ENCODE measurements around the gene GPI. TPM values are rescaled to one million over a fixed set of nuclear protein-coding genes. Genes with fewer than 3 reads are reported as not detected.
"Not testable (repeated sequence)": the region's sequence is repeated elsewhere in the genome, so short reads cannot be mapped to it uniquely, and the experiment has no call there.

Gene GPI
- total and polyA plus RNA-seq, 2 experiments from 2014 or later, result 196 to 299 TPM

DNA sequence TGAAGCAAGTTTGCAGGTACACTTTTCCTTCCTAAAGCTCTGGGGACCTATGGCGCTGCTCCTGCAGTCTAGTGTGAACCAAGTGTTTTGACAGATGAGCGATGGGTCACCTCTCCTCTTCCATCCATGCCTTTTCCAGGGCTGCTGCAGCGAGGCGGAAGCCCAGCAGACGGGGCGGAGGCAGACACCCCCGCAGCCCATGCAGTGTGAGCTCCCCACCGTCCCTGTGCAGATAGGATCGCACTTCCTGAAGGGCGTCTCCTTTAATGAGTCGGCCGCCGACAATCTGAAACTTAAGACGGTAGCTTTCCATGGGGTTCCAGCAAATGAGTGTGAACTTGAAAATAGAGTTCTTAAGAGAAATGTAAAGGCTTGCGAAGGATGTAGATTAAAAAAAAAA is 37.1 kb upstream of the GPI start:
- 0 out of 2 replicates have a peak, but pooled peaks cover 4% of the 10 kb centered on the region for H3K79me2 ChIP-seq (ENCODE audit: insufficient read depth)

DNA sequence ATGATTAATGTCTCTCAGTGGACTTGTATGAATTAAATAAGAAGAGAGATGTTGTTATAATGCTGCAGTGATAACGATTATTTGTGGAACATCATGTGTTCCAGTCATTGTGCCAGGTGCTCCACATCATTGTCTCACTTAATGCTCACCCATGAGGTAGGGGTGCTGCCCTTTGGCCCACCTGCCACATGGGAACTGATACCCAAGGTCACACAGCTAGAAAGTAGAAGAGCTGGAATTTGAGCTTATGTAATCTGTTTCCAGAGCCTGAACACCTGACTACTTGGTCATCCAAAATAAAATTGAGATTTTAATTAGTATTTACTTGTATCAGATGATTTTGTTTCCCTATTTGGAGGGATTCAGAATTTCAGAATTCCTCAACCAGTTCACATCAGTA is 36.0 kb upstream of the GPI start:
- no peak for TF ChIP-seq EZH2 (IDR thresholded peaks at IDR 0.05; ENCODE audit: insufficient read depth, poor library complexity, severe bottlenecking)
- no peak for TF ChIP-seq EZH2phosphoT487 (IDR thresholded peaks at IDR 0.05; ENCODE audit: insufficient read depth, low read depth)
- no peak overlapping the region for H3K27ac ChIP-seq
- H3K4me3 ChIP-seq, result no peak overlapping the region
- no peak for DNase-seq
- no peaks in the 10 kb centered on the region for H3K9me3 ChIP-seq (ENCODE audit: low read depth)
- no peak overlapping the region for H3K9ac ChIP-seq
- WGBS, 2 experiments (ENCODE audit: low coverage in 1 of 2, low lambda C conversion rate in 2 of 2, missing lambda C conversion rate in 2 of 2), result 93 to 100% methylated on average over 1 of the region's 1 CpG
- H3K27me3 ChIP-seq (replicated peaks; ENCODE audit: insufficient read depth), result no peaks in the 10 kb centered on the region
- no peaks in the 10 kb centered on the region for H4K20me1 ChIP-seq (ENCODE audit: insufficient read depth)
- H2AFZ ChIP-seq, result no peak overlapping the region
- peaks cover 30% of the 10 kb centered on the region for H3K36me3 ChIP-seq (ENCODE audit: low read depth)
- in situ Hi-C loops (cut with MboI), result loop anchor here (25.0 kb wide), 1 partner anchor 542 kb away; the partner anchor contains the start of gene KCTD15
- H3K4me2 ChIP-seq (ENCODE audit: unreplicated experiment), result no peak overlapping the region
- H3K4me1 ChIP-seq (ENCODE audit: insufficient read depth), result no peaks in the 10 kb centered on the region
- 0 out of 2 replicates have a peak, but pooled peaks cover 4% of the 10 kb centered on the region for H3K79me2 ChIP-seq (ENCODE audit: insufficient read depth)
- no peaks in the 10 kb centered on the region for H3F3A ChIP-seq (ENCODE audit: insufficient read depth)
- H3K9me2 ChIP-seq (ENCODE audit: insufficient read depth), result no peaks in the 10 kb centered on the region

More for the DNA sequence above, 37.1 kb upstream of the GPI start:
- Histone ChIP-seq H3K27ac (no peak overlapping the region), H3K9ac (no peak overlapping the region), H3K9me3 (ENCODE audit: low read depth) (no peaks in the 10 kb centered on the region), H3K4me1 (ENCODE audit: insufficient read depth) (no peaks in the 10 kb centered on the region), H3K4me2 (ENCODE audit: unreplicated experiment) (no peak overlapping the region), H3K4me3 (no peak overlapping the region), H4K20me1 (ENCODE audit: insufficient read depth) (no peaks in the 10 kb centered on the region), H2AFZ (no peak overlapping the region), H3K27me3 (replicated peaks; ENCODE audit: insufficient read depth) (no peaks in the 10 kb centered on the region), H3K9me2 (ENCODE audit: insufficient read depth) (no peaks in the 10 kb centered on the region), H3K36me3 (ENCODE audit: low read depth) (peaks cover 25% of the 10 kb centered on the region), H3F3A (ENCODE audit: insufficient read depth) (no peaks in the 10 kb centered on the region)
- DNase-seq, result no peak
- no peak for TF ChIP-seq EZH2 (IDR thresholded peaks at IDR 0.05; ENCODE audit: insufficient read depth, poor library complexity, severe bottlenecking)
- TF ChIP-seq EZH2phosphoT487 (IDR thresholded peaks at IDR 0.05; ENCODE audit: insufficient read depth, low read depth), result no peak
- in situ Hi-C loops (cut with MboI), result loop anchor here (25.0 kb wide), 1 partner anchor 541 kb away; the partner anchor contains the start of gene KCTD15
- WGBS, 2 experiments (ENCODE audit: low coverage in 1 of 2, low lambda C conversion rate in 2 of 2, missing lambda C conversion rate in 2 of 2), result 92 to 95% methylated on average over 15 of the region's 15 CpGs

DNA sequence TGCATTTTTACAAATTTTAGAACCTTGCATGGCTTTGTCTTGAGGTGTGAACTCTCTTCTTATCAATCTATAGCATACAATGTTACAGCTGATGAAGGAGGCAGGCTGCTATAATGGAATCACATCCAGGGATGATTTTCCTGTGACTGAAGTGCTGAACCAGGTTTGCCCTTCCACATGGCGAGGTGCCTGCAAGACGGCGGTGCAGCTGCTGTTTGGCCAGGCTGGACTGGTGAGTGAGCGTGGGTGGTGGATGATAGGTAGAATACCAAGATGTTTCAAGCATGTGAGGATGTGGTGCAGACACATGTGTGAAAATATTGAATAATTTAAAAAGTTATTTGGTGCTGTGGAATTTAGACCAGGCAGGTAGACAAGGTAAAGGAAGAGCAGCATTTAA is 34.9 kb upstream of the GPI start:
- no peaks in the 10 kb centered on the region for H3K9me2 ChIP-seq (ENCODE audit: insufficient read depth)
- peaks cover 32% of the 10 kb centered on the region for H3K36me3 ChIP-seq (ENCODE audit: low read depth)
- no peak for DNase-seq
- no peak for TF ChIP-seq EZH2phosphoT487 (IDR thresholded peaks at IDR 0.05; ENCODE audit: insufficient read depth, low read depth)
- TF ChIP-seq EZH2 (IDR thresholded peaks at IDR 0.05; ENCODE audit: insufficient read depth, poor library complexity, severe bottlenecking), result no peak
- no peak overlapping the region for H2AFZ ChIP-seq
- 97 to 98% methylated on average over 4 of the region's 4 CpGs for WGBS, 2 experiments (ENCODE audit: low coverage in 1 of 2, low lambda C conversion rate in 2 of 2, missing lambda C conversion rate in 2 of 2)
- no peaks in the 10 kb centered on the region for H4K20me1 ChIP-seq (ENCODE audit: insufficient read depth)
- in situ Hi-C loops (cut with MboI), result loop anchor here (25.0 kb wide), 1 partner anchor 543 kb away; the partner anchor contains the start of gene KCTD15
- H3K4me3 ChIP-seq, result no peak overlapping the region
- H3K79me2 ChIP-seq (ENCODE audit: insufficient read depth), result no peaks in the 10 kb centered on the region
- H3K4me2 ChIP-seq (ENCODE audit: unreplicated experiment), result no peak overlapping the region
- H3K27me3 ChIP-seq (replicated peaks; ENCODE audit: insufficient read depth), result no peaks in the 10 kb centered on the region
- H3K4me1 ChIP-seq (ENCODE audit: insufficient read depth), result no peaks in the 10 kb centered on the region
- H3F3A ChIP-seq (ENCODE audit: insufficient read depth), result no peaks in the 10 kb centered on the region
- H3K9ac ChIP-seq, result no peak overlapping the region
- H3K27ac ChIP-seq, result no peak overlapping the region
- no peaks in the 10 kb centered on the region for H3K9me3 ChIP-seq (ENCODE audit: low read depth)

DNA sequence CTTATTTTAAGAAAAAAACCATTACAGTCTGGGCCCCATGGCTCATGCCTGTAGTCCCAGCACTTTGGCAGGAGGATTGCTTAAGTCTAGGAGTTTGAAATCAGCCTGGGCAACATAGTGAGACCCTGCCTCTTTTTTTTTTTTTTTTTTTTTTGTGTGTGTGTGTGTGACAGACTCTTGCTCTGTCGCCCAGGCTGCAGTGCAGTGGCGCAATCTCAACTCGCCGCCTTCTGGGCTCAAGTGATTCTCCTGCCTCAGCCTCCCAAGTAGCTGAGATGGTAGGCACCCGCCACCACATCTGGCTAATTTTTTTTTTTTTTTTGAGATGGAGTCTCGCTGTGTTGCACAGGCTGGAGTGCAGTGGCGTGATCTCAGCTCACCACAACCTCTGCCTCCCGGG is 34.4 kb upstream of the GPI start:
- H3K27ac ChIP-seq; H3K27me3 ChIP-seq (replicated peaks; ENCODE audit: insufficient read depth); H3K79me2 ChIP-seq (ENCODE audit: insufficient read depth); H3K4me3 ChIP-seq; H3K9me3 ChIP-seq (ENCODE audit: low read depth); DNase-seq; H3K4me2 ChIP-seq (ENCODE audit: unreplicated experiment); H3F3A ChIP-seq (ENCODE audit: insufficient read depth); H3K9ac ChIP-seq; H2AFZ ChIP-seq; H3K4me1 ChIP-seq (ENCODE audit: insufficient read depth); H4K20me1 ChIP-seq (ENCODE audit: insufficient read depth); H3K9me2 ChIP-seq (ENCODE audit: insufficient read depth): not testable (repeated sequence)
- peaks cover 32% of the 10 kb centered on the region for H3K36me3 ChIP-seq (ENCODE audit: low read depth)
- WGBS, 2 experiments (ENCODE audit: low coverage in 1 of 2, low lambda C conversion rate in 2 of 2, missing lambda C conversion rate in 2 of 2), result 96 to 99% methylated on average over 8 of the region's 8 CpGs
- in situ Hi-C loops (cut with MboI), result loop anchor here (25.0 kb wide), 1 partner anchor 543 kb away; the partner anchor contains the start of gene KCTD15

DNA sequence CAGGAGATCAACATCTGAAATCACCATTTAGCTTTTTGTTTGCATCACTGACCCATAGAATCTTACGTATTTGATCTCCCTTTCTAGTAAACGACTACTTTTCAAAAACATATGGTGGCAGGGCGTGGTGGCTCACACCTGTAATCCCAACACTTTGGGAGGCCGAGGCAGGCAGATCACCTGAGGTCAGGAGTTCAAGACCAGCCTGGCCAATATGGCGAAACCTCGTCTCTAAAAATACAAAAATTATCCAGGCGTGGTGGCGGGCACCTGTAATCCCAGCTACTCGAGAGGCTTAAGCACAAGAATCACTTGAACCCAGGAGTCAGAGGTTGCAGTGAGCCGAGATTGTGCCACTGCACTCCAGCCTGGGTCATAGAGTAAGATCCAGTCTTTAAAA is 33.4 kb upstream of the GPI start:
- not testable (repeated sequence) for H3F3A ChIP-seq (ENCODE audit: insufficient read depth); H3K27me3 ChIP-seq (replicated peaks; ENCODE audit: insufficient read depth); H3K4me3 ChIP-seq; H3K4me1 ChIP-seq (ENCODE audit: insufficient read depth); H3K27ac ChIP-seq; H3K9me2 ChIP-seq (ENCODE audit: insufficient read depth); DNase-seq; H3K9ac ChIP-seq; H4K20me1 ChIP-seq (ENCODE audit: insufficient read depth); H3K4me2 ChIP-seq (ENCODE audit: unreplicated experiment); H3K9me3 ChIP-seq (ENCODE audit: low read depth); H3K79me2 ChIP-seq (ENCODE audit: insufficient read depth); H2AFZ ChIP-seq
- peaks cover 32% of the 10 kb centered on the region for H3K36me3 ChIP-seq (ENCODE audit: low read depth)
- in situ Hi-C loops (cut with MboI), result loop anchor here (25.0 kb wide), 1 partner anchor 544 kb away; the partner anchor contains the start of gene KCTD15
- WGBS, 2 experiments (ENCODE audit: low coverage in 1 of 2, low lambda C conversion rate in 2 of 2, missing lambda C conversion rate in 2 of 2), result 95 to 96% methylated on average over 10 of the region's 10 CpGs

All from GM23248 (cell line).